Activated CD8-positive, alpha-beta T cell treated with anti-CD3 and anti-CD28 coated beads for 36 hours (primary cell): ENCODE results near the gene CIAO3. TPM values are rescaled to one million over a fixed set of nuclear protein-coding genes. Genes with fewer than 3 reads are reported as not detected.

Experiments used
- ATAC-seq: fragments of 200-7000 bp; cut with Tn5 transposase; one replicate; pipeline ENCODE4 v1.10.0; 2021; ENCODE audit warnings: mild to moderate bottlenecking, moderate library complexity
- CTCF ChIA-PET: fragments of 350-600 bp; sonication (Branson Sonifier 250); formaldehyde crosslinking; loops from one replicate; lab custom pipeline; 2021; ENCODE audit warnings: antibody characterized with exemption; lab: Charles Lee
- POLR2A ChIA-PET: fragments of 350-600 bp; sonication (Branson Sonifier 250); formaldehyde crosslinking; loops from one replicate; lab custom pipeline; 2021; ENCODE audit warnings: antibody characterized with exemption; lab: Charles Lee
- DNase-seq: peaks from one replicate; pipeline ENCODE4 v3.0.0-alpha.2; 2020
- H3K27ac Mint-ChIP-seq: one replicate; pipeline ENCODE4 v1.8.0; 2021; ENCODE audit warnings: mild to moderate bottlenecking, mixed read lengths
- H3K27me3 Mint-ChIP-seq: one replicate; pipeline ENCODE4 v1.8.0; 2021; ENCODE audit warnings: mixed read lengths
- H3K36me3 Mint-ChIP-seq: one replicate; pipeline ENCODE4 v1.8.0; 2021; ENCODE audit warnings: low read depth, mixed read lengths
- H3K4me1 Mint-ChIP-seq: one replicate; pipeline ENCODE4 v1.8.0; 2021; ENCODE audit warnings: low read depth, mixed read lengths
- H3K4me3 Mint-ChIP-seq: one replicate; pipeline ENCODE4 v1.8.0; 2021; ENCODE audit warnings: mild to moderate bottlenecking, moderate library complexity, mixed read lengths
- H3K9me3 Mint-ChIP-seq: one replicate; pipeline ENCODE4 v1.8.0; 2021; ENCODE audit warnings: mixed read lengths
- intact Hi-C: fragments of 100-400 bp; cut with micrococcal nuclease; formaldehyde crosslinking; loops from one replicate; pipeline ENCODE4 v1.10.0; 2022
- total RNA-seq, 2 experiments: library from RNA; stranded (reverse); gene quantifications; one replicate each; pipeline ENCODE4 v1.2.3, GENCODE V29; 2021
- TF ChIP-seq, protein P1 (sequence below): fragments of 200-600 bp; IDR thresholded peaks from one replicate; pipeline ENCODE4 v1.8.0; 2022; ENCODE audit warnings: antibody characterized with exemption, mild to moderate bottlenecking

CIAO3 gene
- total RNA-seq, 2 experiments from 2014 or later, result 21.3 to 25.0 TPM

DNA sequence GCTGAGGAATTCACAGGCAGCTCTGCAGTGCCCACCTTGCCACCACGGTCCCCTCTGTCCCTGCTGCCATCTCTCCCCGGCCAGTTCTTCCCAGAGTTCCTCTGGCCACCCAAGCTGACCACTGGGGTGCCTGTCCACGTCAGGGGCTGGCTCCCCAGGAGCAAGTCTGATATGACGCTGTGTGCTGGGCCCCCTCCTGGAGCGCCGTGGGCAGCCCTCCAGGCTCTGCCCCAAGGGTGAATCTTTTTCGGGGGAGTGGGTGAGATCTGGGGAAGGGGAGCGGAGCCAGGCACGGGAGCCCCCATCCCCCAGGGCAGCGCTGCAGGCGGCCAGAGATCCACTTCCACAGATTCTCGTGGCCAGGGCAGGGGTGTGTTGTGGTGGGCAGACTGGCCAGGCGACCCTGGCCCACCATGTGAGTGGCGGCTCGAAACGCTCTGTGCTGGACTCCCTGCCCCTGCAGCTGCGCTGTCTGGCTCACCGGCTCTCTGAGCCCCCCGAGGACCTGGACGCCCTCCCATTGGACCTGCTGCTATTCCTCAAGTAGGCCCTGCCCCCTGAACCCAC, 23.5 kb upstream of the CIAO3 start:
- Mint-ChIP-seq H3K9me3 (no peaks in the 10 kb centered on the region), H3K4me1 (no peaks in the 10 kb centered on the region), H3K4me3 (no peak overlapping the region), H3K27me3 (no peaks in the 10 kb centered on the region), H3K27ac (no peak overlapping the region), H3K36me3 (no peaks in the 10 kb centered on the region)
- TF ChIP-seq, protein P1, sequence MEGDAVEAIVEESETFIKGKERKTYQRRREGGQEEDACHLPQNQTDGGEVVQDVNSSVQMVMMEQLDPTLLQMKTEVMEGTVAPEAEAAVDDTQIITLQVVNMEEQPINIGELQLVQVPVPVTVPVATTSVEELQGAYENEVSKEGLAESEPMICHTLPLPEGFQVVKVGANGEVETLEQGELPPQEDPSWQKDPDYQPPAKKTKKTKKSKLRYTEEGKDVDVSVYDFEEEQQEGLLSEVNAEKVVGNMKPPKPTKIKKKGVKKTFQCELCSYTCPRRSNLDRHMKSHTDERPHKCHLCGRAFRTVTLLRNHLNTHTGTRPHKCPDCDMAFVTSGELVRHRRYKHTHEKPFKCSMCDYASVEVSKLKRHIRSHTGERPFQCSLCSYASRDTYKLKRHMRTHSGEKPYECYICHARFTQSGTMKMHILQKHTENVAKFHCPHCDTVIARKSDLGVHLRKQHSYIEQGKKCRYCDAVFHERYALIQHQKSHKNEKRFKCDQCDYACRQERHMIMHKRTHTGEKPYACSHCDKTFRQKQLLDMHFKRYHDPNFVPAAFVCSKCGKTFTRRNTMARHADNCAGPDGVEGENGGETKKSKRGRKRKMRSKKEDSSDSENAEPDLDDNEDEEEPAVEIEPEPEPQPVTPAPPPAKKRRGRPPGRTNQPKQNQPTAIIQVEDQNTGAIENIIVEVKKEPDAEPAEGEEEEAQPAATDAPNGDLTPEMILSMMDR, result no peak
- ATAC-seq, result no peak
- POLR2A ChIA-PET, result no interaction called here
- no peak for DNase-seq
- CTCF ChIA-PET, result no interaction called here
- intact Hi-C loops, result no loop called here

DNA sequence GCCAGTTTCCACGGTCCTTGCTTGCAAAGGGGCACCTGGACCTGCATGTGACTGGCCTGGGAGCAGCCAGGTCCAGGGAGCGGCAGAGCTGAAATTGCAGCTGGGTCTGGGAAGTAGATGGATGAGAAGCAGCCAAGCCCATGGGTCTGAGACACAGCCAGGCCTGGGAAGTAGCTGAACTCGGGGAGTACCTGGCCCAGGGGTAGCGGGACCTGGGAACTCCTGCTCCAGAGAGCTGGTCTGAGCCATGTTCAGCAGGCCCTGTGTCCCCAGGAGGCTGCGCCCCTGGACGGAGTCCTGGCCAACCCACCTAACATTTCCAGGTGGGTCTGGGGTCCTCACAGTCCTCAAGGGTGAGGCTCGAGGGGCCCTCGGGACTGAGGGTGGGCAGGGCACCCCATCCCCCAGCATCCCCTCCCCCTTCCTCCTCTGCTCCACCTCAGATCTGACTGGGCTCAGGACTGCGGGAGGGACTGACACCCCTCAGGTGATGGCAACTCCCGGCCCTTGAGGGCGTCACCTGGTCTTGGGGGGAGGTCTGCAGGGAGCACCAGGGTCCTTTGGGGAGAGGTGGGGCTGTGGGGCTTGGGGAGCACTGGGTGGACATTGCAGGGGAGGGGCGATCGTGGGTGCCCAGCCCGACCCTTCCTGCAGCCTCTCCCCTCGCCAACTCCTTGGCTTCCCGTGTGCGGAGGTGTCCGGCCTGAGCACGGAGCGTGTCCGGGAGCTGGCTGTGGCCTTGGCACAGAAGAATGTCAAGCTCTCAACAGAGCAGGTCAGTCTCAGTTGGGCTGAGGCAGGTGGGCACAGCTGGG, 22.8 kb upstream of the CIAO3 start:
- POLR2A ChIA-PET, result no interaction called here
- no peak for DNase-seq
- intact Hi-C loops, result no loop called here
- TF ChIP-seq, protein P1, result no peak
- H3K9me3 Mint-ChIP-seq, result no peaks in the 10 kb centered on the region
- no peak overlapping the region for H3K4me3 Mint-ChIP-seq
- H3K27me3 Mint-ChIP-seq, result no peaks in the 10 kb centered on the region
- H3K27ac Mint-ChIP-seq, result no peak overlapping the region
- H3K4me1 Mint-ChIP-seq, result no peaks in the 10 kb centered on the region
- CTCF ChIA-PET, result no interaction called here
- no peak for ATAC-seq
- no peaks in the 10 kb centered on the region for H3K36me3 Mint-ChIP-seq

GRCh38 chr16:762595-763268, 21.9 kb upstream of the CIAO3 start:
- CTCF ChIA-PET, result no interaction called here
- POLR2A ChIA-PET, result no interaction called here
- ATAC-seq, result no peak
- no peaks in the 10 kb centered on the region for H3K4me1 Mint-ChIP-seq
- no peak overlapping the region for H3K27ac Mint-ChIP-seq
- H3K4me3 Mint-ChIP-seq, result no peak overlapping the region
- TF ChIP-seq, protein P1, result no peak
- intact Hi-C loops, result no loop called here
- H3K27me3 Mint-ChIP-seq, result peaks cover 1% of the 10 kb centered on the region
- H3K36me3 Mint-ChIP-seq, result no peaks in the 10 kb centered on the region
- no peaks in the 10 kb centered on the region for H3K9me3 Mint-ChIP-seq
- no peak for DNase-seq

DNA sequence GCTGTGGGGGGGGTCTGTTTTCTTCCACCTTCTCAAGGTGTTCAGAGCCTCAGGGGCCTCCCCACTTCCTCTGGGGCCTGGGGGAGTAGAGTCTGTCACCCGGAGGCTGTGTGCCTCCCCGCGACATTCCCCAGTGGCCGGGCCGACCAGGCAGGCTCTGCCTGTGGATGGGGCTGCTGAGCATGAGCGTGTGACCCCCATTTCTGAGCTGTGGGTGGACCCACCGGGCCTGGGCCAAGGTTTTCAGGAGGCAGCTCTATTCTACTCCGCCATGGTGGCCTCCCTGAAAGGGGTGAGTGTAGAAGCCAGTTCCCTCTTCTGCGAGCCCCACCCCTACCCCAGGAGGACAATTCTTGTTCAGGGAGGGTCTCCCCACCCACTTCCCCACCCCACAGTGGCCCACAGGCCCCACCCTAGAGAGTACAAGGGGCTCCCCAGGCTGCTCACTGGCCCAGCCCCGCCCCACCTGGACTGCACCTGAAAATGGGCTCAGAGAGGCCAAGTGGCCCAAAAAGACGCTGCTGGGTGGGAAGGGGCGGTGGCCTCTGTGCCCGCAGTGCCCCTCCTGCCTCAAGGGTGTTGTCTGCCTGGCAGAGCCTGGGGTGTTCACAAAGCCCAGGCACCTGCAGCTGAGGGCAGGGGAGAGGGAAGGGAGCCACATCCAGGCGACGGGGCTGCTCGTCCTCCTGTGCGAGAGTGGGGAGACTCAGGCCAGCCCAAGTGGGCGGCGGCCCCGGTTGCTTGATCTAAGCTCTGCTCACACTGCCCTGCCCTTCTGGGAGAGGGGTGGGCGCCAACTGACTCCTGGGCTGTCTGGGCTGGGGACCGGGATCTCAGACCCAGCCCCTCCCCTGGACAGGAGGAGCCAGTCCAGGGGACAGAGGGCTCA, 21.1 kb upstream of the CIAO3 start:
- no peak for DNase-seq
- ChIA-PET POLR2A (no interaction called here), CTCF (no interaction called here)
- TF ChIP-seq, protein P1, result no peak
- Mint-ChIP-seq H3K9me3 (no peaks in the 10 kb centered on the region), H3K27ac (no peak overlapping the region), H3K36me3 (no peaks in the 10 kb centered on the region), H3K27me3 (peaks cover 4% of the 10 kb centered on the region), H3K4me3 (no peak overlapping the region), H3K4me1 (no peaks in the 10 kb centered on the region)
- ATAC-seq, result no peak
- intact Hi-C loops, result no loop called here
